Endothelial cell (in vitro differentiated cells): Measurements from ENCODE around the gene MON1B. TPM values are rescaled to one million over a fixed set of nuclear protein-coding genes. Genes with fewer than 3 reads are reported as not detected.
"Not testable (repeated sequence)": the region's sequence is repeated elsewhere in the genome, so short reads cannot be mapped to it uniquely, and the experiment has no call there.

Experiments used
- DNase-seq: peaks from one replicate; pipeline ENCODE4 v3.0.0; 2021; ENCODE audit warnings: low spot score
- H3K27ac Mint-ChIP-seq: one replicate; pipeline ENCODE4 v1.8.0; 2021; ENCODE audit warnings: mixed read lengths, inconsistent platforms; ENCODE audit not compliant: unreplicated experiment
- H3K27me3 Mint-ChIP-seq: one replicate; pipeline ENCODE4 v1.8.0; 2021; ENCODE audit warnings: mild to moderate bottlenecking, moderate library complexity, mixed read lengths, inconsistent platforms; ENCODE audit not compliant: unreplicated experiment
- H3K36me3 Mint-ChIP-seq: one replicate; pipeline ENCODE4 v1.8.0; 2021; ENCODE audit warnings: mild to moderate bottlenecking, low read depth, mixed read lengths, inconsistent platforms; ENCODE audit not compliant: unreplicated experiment
- H3K4me1 Mint-ChIP-seq: one replicate; pipeline ENCODE4 v1.8.0; 2021; ENCODE audit warnings: mild to moderate bottlenecking, mixed read lengths, inconsistent platforms; ENCODE audit not compliant: unreplicated experiment
- H3K4me3 Mint-ChIP-seq: one replicate; pipeline ENCODE4 v1.8.0; 2021; ENCODE audit warnings: mild to moderate bottlenecking, mixed read lengths, inconsistent platforms; ENCODE audit not compliant: unreplicated experiment
- H3K9me3 Mint-ChIP-seq: one replicate; pipeline ENCODE4 v1.8.0; 2021; ENCODE audit warnings: mixed read lengths, inconsistent platforms; ENCODE audit not compliant: unreplicated experiment
- total RNA-seq: library from RNA; stranded (reverse); fragmentation: NEBNext Ultra II Directional; extraction: Animal tissue kit (Norgen Biotek cat#: 25700); gene quantifications from one replicate; pipeline ENCODE4 v1.2.1, GENCODE V29; 2021; ENCODE audit not compliant: unreplicated experiment
- TF ChIP-seq, protein P1 (sequence below): fragments of 200-600 bp; sonication (generic); IDR thresholded peaks from one replicate; pipeline ENCODE4 v1.5.0; 2021; ENCODE audit warnings: antibody characterized with exemption; ENCODE audit not compliant: unreplicated experiment

Gene MON1B
- total RNA-seq, 1 donor from 2014 or later: 35.6 TPM

DNA sequence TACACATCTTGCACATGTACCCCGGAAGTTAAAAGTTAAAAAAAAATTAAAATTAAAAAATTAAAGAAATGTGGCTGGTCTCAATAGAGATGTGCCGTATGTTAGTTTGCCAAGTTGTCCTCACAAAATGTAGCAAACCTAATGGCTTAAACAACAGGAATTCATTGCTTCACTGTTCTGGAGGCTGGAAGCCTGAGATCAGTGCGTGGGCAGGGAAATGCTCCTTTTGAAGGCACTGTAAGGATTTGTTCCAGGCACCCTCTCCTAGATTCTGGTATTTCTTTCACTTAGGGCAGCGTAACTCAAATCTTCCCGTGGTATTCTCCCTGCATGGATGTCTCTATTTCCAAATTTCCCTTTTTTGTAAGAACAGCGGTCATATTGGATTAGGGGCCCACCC, 32.7 kb upstream of the MON1B start:
- Mint-ChIP-seq H3K9me3 (peaks cover 9% of the 10 kb centered on the region), H3K4me3 (no peak overlapping the region), H3K4me1 (no peaks in the 10 kb centered on the region)

DNA sequence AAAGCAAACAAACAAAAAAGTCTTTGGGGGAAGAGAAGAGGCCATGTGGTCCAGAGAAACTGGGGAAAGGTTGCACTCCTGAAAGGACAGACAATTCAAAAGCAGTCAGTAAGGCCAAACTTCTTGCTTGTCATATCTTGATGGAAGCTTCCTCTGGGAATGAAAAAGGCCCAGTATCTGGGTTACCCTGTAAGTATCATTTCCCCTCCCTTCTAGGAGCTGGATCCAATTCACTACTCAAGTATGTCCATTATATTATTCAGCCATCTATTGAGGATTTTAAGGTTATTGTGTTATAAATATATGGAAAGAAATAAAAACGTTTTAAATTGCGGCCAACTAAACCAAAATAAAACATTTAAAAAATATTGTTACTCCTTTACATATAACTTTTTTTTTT, 26.0 kb upstream of the MON1B start:
- Mint-ChIP-seq H3K9me3 (peaks cover 4% of the 10 kb centered on the region), H3K27me3 (no peaks in the 10 kb centered on the region), H3K27ac (no peak overlapping the region), H3K4me1 (no peaks in the 10 kb centered on the region), H3K36me3 (no peaks in the 10 kb centered on the region), H3K4me3 (no peak overlapping the region)
- TF ChIP-seq, protein P1, sequence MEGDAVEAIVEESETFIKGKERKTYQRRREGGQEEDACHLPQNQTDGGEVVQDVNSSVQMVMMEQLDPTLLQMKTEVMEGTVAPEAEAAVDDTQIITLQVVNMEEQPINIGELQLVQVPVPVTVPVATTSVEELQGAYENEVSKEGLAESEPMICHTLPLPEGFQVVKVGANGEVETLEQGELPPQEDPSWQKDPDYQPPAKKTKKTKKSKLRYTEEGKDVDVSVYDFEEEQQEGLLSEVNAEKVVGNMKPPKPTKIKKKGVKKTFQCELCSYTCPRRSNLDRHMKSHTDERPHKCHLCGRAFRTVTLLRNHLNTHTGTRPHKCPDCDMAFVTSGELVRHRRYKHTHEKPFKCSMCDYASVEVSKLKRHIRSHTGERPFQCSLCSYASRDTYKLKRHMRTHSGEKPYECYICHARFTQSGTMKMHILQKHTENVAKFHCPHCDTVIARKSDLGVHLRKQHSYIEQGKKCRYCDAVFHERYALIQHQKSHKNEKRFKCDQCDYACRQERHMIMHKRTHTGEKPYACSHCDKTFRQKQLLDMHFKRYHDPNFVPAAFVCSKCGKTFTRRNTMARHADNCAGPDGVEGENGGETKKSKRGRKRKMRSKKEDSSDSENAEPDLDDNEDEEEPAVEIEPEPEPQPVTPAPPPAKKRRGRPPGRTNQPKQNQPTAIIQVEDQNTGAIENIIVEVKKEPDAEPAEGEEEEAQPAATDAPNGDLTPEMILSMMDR: no peak
- no peak for DNase-seq

More for the DNA sequence above, 32.7 kb upstream of the MON1B start:
- peaks cover 4% of the 10 kb centered on the region for H3K27me3 Mint-ChIP-seq
- TF ChIP-seq, protein P1: no peak
- no peak overlapping the region for H3K27ac Mint-ChIP-seq
- DNase-seq: no peak
- no peaks in the 10 kb centered on the region for H3K36me3 Mint-ChIP-seq

DNA sequence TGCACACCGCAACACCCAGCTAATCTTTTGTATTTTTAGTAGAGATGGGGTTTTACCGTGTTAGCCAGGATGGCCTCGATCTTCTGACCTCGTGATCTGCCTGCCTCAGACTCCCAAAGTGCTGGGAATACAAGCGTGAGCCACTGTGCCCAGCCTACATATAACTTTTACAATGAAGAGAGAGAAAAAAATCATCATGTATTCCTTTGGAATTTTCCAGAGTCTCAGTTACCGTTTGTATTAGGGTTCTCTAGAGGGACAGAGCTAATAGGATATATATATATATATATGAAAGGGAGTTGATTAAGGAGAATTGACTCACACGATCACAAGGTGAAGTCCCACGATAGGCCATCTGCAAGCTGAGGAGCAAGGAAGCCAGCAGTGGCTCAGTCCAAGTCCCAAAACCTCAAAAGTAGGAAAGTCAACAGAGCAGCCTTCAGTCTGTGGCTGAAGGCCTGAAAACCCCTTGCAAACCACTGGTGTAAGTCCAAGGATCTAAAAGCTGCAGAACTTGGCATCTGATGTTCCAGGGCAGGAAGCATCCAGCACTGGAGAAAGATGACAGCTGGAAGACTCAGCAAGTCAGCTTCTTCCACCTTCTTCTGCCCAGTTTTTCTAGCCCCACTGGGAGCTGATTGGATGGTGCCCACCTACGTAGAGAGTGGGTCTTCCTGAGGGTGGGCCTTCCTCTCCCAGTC, 25.3 kb upstream of the MON1B start:
- H3K4me3 Mint-ChIP-seq, H3K36me3 Mint-ChIP-seq, H3K27ac Mint-ChIP-seq, H3K27me3 Mint-ChIP-seq, DNase-seq, H3K9me3 Mint-ChIP-seq, H3K4me1 Mint-ChIP-seq: not testable (repeated sequence)

DNA sequence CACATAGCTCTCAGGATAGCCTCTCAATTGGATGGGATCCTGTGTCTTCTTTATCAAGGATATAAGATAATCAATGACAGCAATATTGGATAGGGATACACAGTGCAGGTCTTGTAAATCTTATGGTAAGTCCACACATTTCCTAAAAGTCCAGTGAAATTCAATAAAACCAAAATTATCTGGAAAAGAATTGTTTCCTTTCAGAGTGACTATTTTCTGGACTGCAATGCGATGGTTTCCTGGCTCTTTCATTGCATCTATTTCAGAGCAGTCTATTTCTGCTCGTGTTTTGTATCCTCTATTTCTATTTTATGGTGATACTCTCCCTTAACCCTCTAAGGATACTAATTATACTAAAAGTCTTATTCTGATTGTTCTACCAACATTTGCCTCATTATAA, 24.3 kb upstream of the MON1B start:
- Mint-ChIP-seq H3K4me3 (no peak overlapping the region), H3K36me3 (no peaks in the 10 kb centered on the region), H3K27ac (no peak overlapping the region), H3K9me3 (peaks cover 4% of the 10 kb centered on the region), H3K27me3 (no peaks in the 10 kb centered on the region), H3K4me1 (no peaks in the 10 kb centered on the region)
- TF ChIP-seq, protein P1: no peak
- no peak for DNase-seq

DNA sequence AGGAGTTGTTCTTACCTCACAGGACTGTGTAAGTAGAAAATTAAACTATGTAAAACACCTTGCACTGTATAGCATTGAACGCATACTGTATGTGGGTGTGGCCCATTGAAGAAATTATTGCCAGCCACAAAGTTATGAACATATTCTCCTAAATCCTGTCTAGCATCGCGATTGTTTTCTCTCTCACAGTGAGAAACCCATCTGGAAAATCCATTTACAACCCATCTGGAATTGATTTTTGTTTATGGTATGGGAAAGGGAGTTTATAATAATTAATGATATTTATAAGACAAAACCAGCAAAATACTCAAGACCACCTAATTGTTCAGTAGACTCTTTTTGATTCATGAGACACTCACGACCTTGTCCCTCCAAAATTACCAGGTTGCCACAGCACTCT, 22.1 kb upstream of the MON1B start:
- H3K4me3 Mint-ChIP-seq: no peak overlapping the region
- H3K27ac Mint-ChIP-seq: no peak overlapping the region
- no peaks in the 10 kb centered on the region for H3K27me3 Mint-ChIP-seq
- TF ChIP-seq, protein P1: no peak
- no peak for DNase-seq
- H3K4me1 Mint-ChIP-seq: peaks cover 4% of the 10 kb centered on the region
- H3K36me3 Mint-ChIP-seq: no peaks in the 10 kb centered on the region
- H3K9me3 Mint-ChIP-seq: peaks cover 4% of the 10 kb centered on the region
